Cardiac muscle cell (in vitro differentiated cells and primary cell): Measurements from ENCODE around the gene DNTTIP2. TPM values are rescaled to one million over a fixed set of nuclear protein-coding genes. Genes with fewer than 3 reads are reported as not detected.

Experiments
- DNase-seq, 2 donors: peaks; one replicate each; pipeline versions ENCODE4 v3.0.0 to v3.0.0-alpha.2; 2010 to 2017; ENCODE audit warnings: low read depth in 1 of 2, low spot score in 1 of 2
- H3K27ac ChIP-seq: fragments of 200-600 bp; sonication (generic); 2 replicates; pipeline ENCODE4 v1.5.1; 2016
- H3K27me3 ChIP-seq: fragments of 200-600 bp; sonication (generic); 2 replicates; pipeline ENCODE4 v1.6.0; 2016; ENCODE audit warnings: control low read depth
- H3K36me3 ChIP-seq: fragments of 200-600 bp; sonication (generic); 2 replicates; pipeline ENCODE4 v1.5.1; 2016; ENCODE audit warnings: control low read depth
- H3K4me1 ChIP-seq: fragments of 200-600 bp; sonication (generic); 2 replicates; pipeline ENCODE4 v1.8.1; 2017; ENCODE audit warnings: low read depth, mild to moderate bottlenecking, mixed run types
- H3K4me3 ChIP-seq: fragments of 200-600 bp; sonication (generic); 2 replicates; pipeline ENCODE4 v1.5.1; 2016; ENCODE audit warnings: mild to moderate bottlenecking
- H3K9me3 ChIP-seq: fragments of 200-600 bp; sonication (generic); 2 replicates; pipeline ENCODE4 v1.5.1; 2017; ENCODE audit warnings: low read depth, mild to moderate bottlenecking, control low read depth
- polyA plus RNA-seq: library from polyadenylated mRNA; unstranded; fragments of >200 nt; fragmentation: Nextera tagmentation; extraction: Ambion mirVana; gene quantifications from 2 replicates; pipeline ENCODE4 v1.2.1, GENCODE V29; 2016
- total RNA-seq: library from RNA; depleted of rRNA; stranded (reverse); fragments of >200 nt; gene quantifications from 2 replicates; pipeline ENCODE4 v1.2.3, GENCODE V29; 2016
- TF ChIP-seq, protein P1 (sequence below): IDR thresholded peaks from 2 replicates; pipeline ENCODE4 v1.5.1; 2012; ENCODE audit warnings: low read depth, mild to moderate bottlenecking, low read length

The DNTTIP2 gene
- total and polyA plus RNA-seq, 2 experiments from 2014 or later: 13.9 to 38.5 TPM

DNA sequence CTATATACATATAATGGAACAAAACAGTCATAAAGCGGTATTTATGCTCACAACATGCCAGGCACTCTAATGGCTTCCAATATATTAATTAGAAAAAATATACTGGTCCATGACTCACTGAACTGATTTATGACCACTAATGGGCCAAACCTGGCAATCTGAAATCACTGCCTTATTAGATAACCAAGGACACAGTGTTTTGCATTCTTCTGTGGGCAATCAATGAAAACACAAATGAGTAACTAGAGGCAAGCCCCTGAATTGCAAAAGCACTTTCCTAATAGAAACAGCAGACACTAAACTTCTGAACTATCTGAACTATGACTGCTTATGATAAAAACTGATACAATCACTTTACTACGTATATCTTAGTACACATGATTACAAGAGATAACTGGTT, 26.7 kb upstream of the DNTTIP2 start:
- no peaks in the 10 kb centered on the region for H3K9me3 ChIP-seq
- DNase-seq: peak in 1 of 2 donors; percentile 21
- H3K36me3 ChIP-seq: no peaks in the 10 kb centered on the region
- H3K27ac ChIP-seq: no peak overlapping the region
- TF ChIP-seq, protein P1, sequence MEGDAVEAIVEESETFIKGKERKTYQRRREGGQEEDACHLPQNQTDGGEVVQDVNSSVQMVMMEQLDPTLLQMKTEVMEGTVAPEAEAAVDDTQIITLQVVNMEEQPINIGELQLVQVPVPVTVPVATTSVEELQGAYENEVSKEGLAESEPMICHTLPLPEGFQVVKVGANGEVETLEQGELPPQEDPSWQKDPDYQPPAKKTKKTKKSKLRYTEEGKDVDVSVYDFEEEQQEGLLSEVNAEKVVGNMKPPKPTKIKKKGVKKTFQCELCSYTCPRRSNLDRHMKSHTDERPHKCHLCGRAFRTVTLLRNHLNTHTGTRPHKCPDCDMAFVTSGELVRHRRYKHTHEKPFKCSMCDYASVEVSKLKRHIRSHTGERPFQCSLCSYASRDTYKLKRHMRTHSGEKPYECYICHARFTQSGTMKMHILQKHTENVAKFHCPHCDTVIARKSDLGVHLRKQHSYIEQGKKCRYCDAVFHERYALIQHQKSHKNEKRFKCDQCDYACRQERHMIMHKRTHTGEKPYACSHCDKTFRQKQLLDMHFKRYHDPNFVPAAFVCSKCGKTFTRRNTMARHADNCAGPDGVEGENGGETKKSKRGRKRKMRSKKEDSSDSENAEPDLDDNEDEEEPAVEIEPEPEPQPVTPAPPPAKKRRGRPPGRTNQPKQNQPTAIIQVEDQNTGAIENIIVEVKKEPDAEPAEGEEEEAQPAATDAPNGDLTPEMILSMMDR: no peak
- H3K4me1 ChIP-seq: peaks cover 5% of the 10 kb centered on the region
- peaks cover 11% of the 10 kb centered on the region for H3K27me3 ChIP-seq
- no peak overlapping the region for H3K4me3 ChIP-seq

DNA sequence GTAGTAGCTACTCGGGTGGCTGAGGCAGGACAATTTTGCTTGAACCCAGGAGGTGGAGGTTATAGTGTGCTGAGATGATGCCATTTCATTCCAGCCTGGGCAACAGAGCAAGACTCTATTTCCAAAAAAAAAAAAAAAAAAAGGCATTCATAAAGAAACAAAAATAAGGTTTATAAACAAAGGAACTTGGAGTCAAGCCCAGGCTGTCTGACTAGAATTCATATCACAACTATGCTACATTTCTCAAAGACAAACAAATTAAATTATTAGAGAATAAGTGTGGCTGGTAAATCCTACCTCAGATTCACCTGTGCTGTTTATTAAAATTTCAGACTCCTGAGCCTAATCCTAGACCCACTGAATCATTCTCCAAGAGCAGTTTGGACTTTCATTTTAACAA, 26.0 kb upstream of the DNTTIP2 start:
- Histone ChIP-seq H3K27ac (no peak overlapping the region), H3K27me3 (peaks cover 11% of the 10 kb centered on the region), H3K9me3 (no peaks in the 10 kb centered on the region), H3K4me1 (peaks cover 5% of the 10 kb centered on the region), H3K4me3 (no peak overlapping the region), H3K36me3 (no peaks in the 10 kb centered on the region)
- TF ChIP-seq, protein P1: no peak
- peak in 1 of 2 donors; percentile 16 for DNase-seq

- Histone ChIP-seq H3K9me3 (no peaks in the 10 kb centered on the region), H3K27me3 (peaks cover 11% of the 10 kb centered on the region), H3K4me3 (no peak overlapping the region), H3K4me1 (peaks cover 5% of the 10 kb centered on the region), H3K36me3 (no peaks in the 10 kb centered on the region), H3K27ac (no peak overlapping the region)
- TF ChIP-seq, protein P1: no peak
- peak in 1 of 2 donors; percentile 21 for DNase-seq
Measured at GRCh38 chr1:93904228-93904627, 25.2 kb upstream of the DNTTIP2 start.

DNA sequence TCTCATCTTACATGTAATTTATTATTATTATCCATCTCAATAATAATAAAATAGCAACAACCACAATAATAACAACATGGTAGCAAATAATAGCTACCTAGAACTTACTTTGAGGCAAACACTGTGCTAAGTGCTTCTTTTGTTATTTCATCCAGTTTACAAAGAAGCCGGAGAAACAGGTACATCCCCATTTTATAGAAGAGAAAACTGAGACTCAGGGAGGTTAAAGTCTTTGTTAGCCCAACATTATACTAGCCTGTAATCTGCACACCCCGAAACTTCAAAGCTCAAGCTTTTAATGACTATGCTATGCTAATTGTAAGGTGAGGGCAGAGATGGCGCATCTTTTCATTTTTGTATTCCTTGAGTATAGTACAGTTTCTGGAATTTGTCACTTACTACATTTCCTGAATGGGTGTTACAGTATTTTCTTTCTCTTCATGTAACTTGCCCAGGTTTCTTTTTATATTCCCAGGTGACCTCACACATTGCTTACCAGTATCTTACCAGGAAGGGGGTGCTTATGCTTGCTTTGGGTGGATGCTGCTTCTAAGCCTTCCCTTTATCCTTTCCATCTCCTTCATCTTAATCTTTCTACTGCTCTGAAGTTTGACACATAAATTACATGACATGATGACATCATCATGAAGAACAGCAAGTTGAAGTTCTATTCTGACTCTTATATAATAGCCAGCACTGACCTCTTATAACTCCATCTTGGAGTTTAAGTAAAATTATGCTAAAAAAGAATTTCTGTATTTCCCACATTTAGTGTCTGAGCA, 21.9 kb upstream of the DNTTIP2 start:
- H3K36me3 ChIP-seq: peaks cover 6% of the 10 kb centered on the region

DNA sequence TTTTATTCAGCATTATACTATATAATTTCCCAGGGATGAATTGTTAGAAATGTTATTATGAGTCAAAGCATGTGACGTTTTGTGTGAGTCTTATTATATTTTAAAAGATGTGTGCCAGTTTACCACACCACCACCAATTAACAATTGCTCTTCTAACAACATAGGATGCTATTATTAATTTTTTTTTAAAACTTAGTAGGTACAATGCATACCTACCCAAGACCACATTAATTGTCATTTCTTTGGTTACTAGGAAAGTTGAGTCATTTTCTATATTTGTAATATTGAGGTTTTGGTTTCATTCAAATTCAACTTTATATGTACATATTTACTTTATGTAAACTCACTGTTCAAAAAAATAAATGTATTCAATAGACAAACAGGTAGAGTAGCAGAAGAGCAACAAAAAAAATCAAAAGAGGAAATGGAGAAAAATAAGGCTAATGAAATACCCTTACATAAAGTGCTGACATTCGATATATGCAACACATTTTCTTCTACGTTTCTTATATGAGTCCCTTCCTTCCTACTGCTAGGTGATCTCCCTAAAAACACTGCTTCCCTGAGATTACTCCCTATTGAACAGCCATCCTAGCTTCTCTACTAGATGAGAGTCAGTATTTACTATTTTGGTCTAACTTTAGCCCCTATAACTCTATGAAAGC, 20.7 kb upstream of the DNTTIP2 start:
- TF ChIP-seq, protein P1: no peak
- H3K4me3 ChIP-seq: no peak overlapping the region
- no peaks in the 10 kb centered on the region for H3K4me1 ChIP-seq
- no peak for DNase-seq
- no peaks in the 10 kb centered on the region for H3K9me3 ChIP-seq
- peaks cover 6% of the 10 kb centered on the region for H3K36me3 ChIP-seq
- no peaks in the 10 kb centered on the region for H3K27me3 ChIP-seq
- no peak overlapping the region for H3K27ac ChIP-seq

More for the DNA sequence above, 21.9 kb upstream of the DNTTIP2 start:
- no peak overlapping the region for H3K27ac ChIP-seq
- TF ChIP-seq, protein P1: no peak
- H3K27me3 ChIP-seq: no peaks in the 10 kb centered on the region
- H3K9me3 ChIP-seq: no peaks in the 10 kb centered on the region
- no peak for DNase-seq
- no peaks in the 10 kb centered on the region for H3K4me1 ChIP-seq
- H3K4me3 ChIP-seq: no peak overlapping the region
